Liver (tissue), 9 donors: Measurements from ENCODE around the gene HOPX. TPM values are rescaled to one million over a fixed set of nuclear protein-coding genes. Genes with fewer than 3 reads are reported as not detected.

Source experiments
- DNase-seq: peaks from one replicate; pipeline ENCODE4 v3.0.0-alpha.2; 2017; ENCODE audit warnings: low spot score
- H3K27ac ChIP-seq, 2 donors: one replicate each; pipeline ENCODE4 v1.7.0; 2013; ENCODE audit warnings: inconsistent platforms in 2 of 2, low read length in 2 of 2, control low read depth in 1 of 2, low read depth in 1 of 2, mild to moderate bottlenecking in 1 of 2
- H3K27me3 ChIP-seq, 4 donors: one replicate each; pipeline versions ENCODE4 v1.6.1 to v1.7.0; 2013; ENCODE audit warnings: low read length in 3 of 4, inconsistent platforms in 1 of 4, mild to moderate bottlenecking in 1 of 4, moderate library complexity in 1 of 4; ENCODE audit not compliant: control insufficient read depth in 4 of 4, insufficient read depth in 4 of 4
- H3K36me3 ChIP-seq, 4 donors: one replicate each; pipeline versions ENCODE4 v1.6.1 to v1.7.0; 2013; ENCODE audit warnings: low read length in 3 of 4, mild to moderate bottlenecking in 3 of 4, low read depth in 1 of 4, moderate library complexity in 1 of 4; ENCODE audit not compliant: control insufficient read depth in 4 of 4, insufficient read depth in 3 of 4
- H3K4me1 ChIP-seq, 4 donors: one replicate each; pipeline versions ENCODE4 v1.6.1 to v1.7.0; 2013; ENCODE audit warnings: low read length in 3 of 4, mild to moderate bottlenecking in 3 of 4, moderate library complexity in 1 of 4; ENCODE audit not compliant: control insufficient read depth in 4 of 4, insufficient read depth in 4 of 4
- H3K4me3 ChIP-seq, 3 donors: one replicate each; pipeline versions ENCODE4 v1.6.1 to v1.7.0; 2013; ENCODE audit warnings: low read length in 3 of 3, control low read depth in 1 of 3, low read depth in 1 of 3, mild to moderate bottlenecking in 1 of 3
- H3K9ac ChIP-seq, 2 donors: one replicate each; pipeline ENCODE4 v1.7.0; 2013; ENCODE audit warnings: low read length in 2 of 2, mild to moderate bottlenecking in 2 of 2, moderate library complexity in 2 of 2, control low read depth in 1 of 2, low read depth in 1 of 2
- H3K9me3 ChIP-seq, 4 donors: one replicate each; pipeline versions ENCODE4 v1.6.1 to v1.7.0; 2013; ENCODE audit warnings: low read length in 3 of 4; ENCODE audit not compliant: control insufficient read depth in 4 of 4
- EGR1 ChIP-seq, 2 donors: IDR thresholded peaks; 2 replicates each; pipeline ENCODE4 v1.6.1; 2016 to 2018; ENCODE audit warnings: antibody characterized with exemption in 2 of 2, low read depth in 2 of 2
- FOXA1 ChIP-seq: IDR thresholded peaks from 2 replicates; pipeline ENCODE4 v1.6.1; 2016; ENCODE audit warnings: antibody characterized with exemption
- FOXA2 ChIP-seq: IDR thresholded peaks from 2 replicates; pipeline ENCODE4 v1.6.1; 2016; ENCODE audit warnings: antibody characterized with exemption
- HNF4A ChIP-seq, 2 donors: conservative IDR thresholded peaks; 2 replicates each; pipeline ENCODE4 v1.6.1; 2016; ENCODE audit warnings: antibody characterized with exemption in 2 of 2, mild to moderate bottlenecking in 2 of 2
- HNF4G ChIP-seq: IDR thresholded peaks from 2 replicates; pipeline ENCODE4 v1.6.1; 2016; ENCODE audit warnings: antibody characterized with exemption
- RAD21 ChIP-seq, 2 donors: IDR thresholded peaks; 2 replicates each; pipeline ENCODE4 v1.6.1; 2016; ENCODE audit warnings: antibody characterized with exemption in 2 of 2, mild to moderate bottlenecking in 2 of 2
- RXRA ChIP-seq, 2 donors: IDR thresholded peaks; 2 replicates each; pipeline ENCODE4 v1.6.1; 2017 to 2018; ENCODE audit warnings: antibody characterized with exemption in 2 of 2, mild to moderate bottlenecking in 1 of 2
- SP1 ChIP-seq: IDR thresholded peaks from 2 replicates; pipeline ENCODE4 v1.6.1; 2018; ENCODE audit warnings: antibody characterized with exemption, mild to moderate bottlenecking
- WGBS: extraction: QIAGEN DNeasy Blood & Tissue Kit; methylation state at CpG from one replicate; pipeline ENCODE4 v1.1.7; 2013; 5-methylcytosine and 5-hydroxymethylcytosine counted together
- polyA plus RNA-seq, 2 donors: library from polyadenylated mRNA; stranded (reverse) in 1 of 2; unstranded in 1 of 2; fragments of 200-250 nt in 1 of 2; fragments of >200 nt in 1 of 2; fragmentation: Nextera tagmentation in 1 of 2; extraction: Ambion mirVana in 1 of 2; gene quantifications; one replicate each; pipeline versions ENCODE4 v1.2.1 to v1.2.3, GENCODE V29; 2013 to 2015
- total RNA-seq, 2 donors: library from RNA; depleted of rRNA; stranded (reverse); fragments of >200 nt; gene quantifications; one replicate each; pipeline ENCODE4 v1.2.3, GENCODE V29; 2014
- TF ChIP-seq, protein P1 (sequence below): IDR thresholded peaks from 2 replicates; pipeline ENCODE4 v1.6.1; 2016; ENCODE audit warnings: antibody characterized with exemption
- TF ChIP-seq, protein P2 (sequence below): fragments of 150-350 bp; IDR thresholded peaks from 2 replicates; pipeline ENCODE4 v1.5.1; 2017; ENCODE audit warnings: improper control_type of control experiment, low read depth, low read length; ENCODE audit not compliant: missing input control
- TF ChIP-seq, protein P3 (sequence below): IDR thresholded peaks from 2 replicates; pipeline ENCODE4 v1.6.1; 2016; ENCODE audit warnings: antibody characterized with exemption, mild to moderate bottlenecking
- TF ChIP-seq, protein P4 (sequence below): IDR thresholded peaks from 2 replicates; pipeline ENCODE4 v1.6.1; 2016; ENCODE audit warnings: antibody characterized with exemption
- donor health status: healthy.
- donor health status: healthy.
- donor health status: healthy.
- donor health status: healthy.
- donor health status: healthy.

HOPX gene
- total and polyA plus RNA-seq, 4 donors: 0.40 to 2.4 (median 0.63) TPM

DNA sequence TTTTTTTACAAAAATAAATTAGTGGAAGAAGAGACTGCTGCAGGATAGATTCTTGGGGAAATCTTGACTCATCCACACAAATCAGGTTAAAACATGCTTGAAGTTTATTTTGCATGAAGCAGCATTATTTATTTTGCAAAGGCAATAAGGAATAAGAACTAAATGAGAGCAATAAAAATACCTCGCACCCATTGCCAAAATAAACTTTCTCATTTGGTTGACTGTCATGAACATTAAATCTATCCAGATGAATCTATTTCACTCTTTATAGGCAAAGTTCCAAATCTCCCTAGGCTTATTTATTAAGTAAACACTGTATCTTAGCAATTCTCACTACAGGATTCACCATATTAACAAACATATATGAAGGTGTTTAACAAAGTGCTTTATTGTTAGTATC lies 58.9 kb downstream of the HOPX start (continued):
- no peak for TF ChIP-seq RAD21 (IDR thresholded peaks at IDR 0.05)
- TF ChIP-seq, protein P1, sequence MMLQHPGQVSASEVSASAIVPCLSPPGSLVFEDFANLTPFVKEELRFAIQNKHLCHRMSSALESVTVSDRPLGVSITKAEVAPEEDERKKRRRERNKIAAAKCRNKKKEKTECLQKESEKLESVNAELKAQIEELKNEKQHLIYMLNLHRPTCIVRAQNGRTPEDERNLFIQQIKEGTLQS: no peak

DNA sequence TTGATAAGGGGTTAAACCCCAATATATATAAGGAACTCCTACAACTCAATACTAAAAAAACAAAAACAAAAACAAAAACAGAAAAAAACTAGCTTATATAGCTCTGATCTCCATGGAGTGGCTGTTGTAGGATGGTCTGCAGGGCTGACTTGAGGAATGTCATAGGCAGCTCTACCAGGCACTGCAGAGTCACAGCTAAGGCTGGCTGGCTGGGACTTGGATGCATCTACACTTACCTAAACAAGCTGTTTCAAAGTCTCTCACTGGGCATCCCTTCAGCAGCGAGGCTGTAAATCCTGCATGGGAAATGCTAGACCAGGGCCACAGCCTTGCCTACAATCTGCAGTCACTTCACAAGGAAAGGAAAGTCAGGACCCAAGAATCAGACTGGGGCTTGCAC lies 61.3 kb downstream of the HOPX start:
- no peak overlapping the region for H3K27ac ChIP-seq
- no peaks in the 10 kb centered on the region for H3K36me3 ChIP-seq
- TF ChIP-seq, protein P2, sequence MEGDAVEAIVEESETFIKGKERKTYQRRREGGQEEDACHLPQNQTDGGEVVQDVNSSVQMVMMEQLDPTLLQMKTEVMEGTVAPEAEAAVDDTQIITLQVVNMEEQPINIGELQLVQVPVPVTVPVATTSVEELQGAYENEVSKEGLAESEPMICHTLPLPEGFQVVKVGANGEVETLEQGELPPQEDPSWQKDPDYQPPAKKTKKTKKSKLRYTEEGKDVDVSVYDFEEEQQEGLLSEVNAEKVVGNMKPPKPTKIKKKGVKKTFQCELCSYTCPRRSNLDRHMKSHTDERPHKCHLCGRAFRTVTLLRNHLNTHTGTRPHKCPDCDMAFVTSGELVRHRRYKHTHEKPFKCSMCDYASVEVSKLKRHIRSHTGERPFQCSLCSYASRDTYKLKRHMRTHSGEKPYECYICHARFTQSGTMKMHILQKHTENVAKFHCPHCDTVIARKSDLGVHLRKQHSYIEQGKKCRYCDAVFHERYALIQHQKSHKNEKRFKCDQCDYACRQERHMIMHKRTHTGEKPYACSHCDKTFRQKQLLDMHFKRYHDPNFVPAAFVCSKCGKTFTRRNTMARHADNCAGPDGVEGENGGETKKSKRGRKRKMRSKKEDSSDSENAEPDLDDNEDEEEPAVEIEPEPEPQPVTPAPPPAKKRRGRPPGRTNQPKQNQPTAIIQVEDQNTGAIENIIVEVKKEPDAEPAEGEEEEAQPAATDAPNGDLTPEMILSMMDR: no peak
- H3K4me1 ChIP-seq: no peaks in the 10 kb centered on the region
- 53% methylated on average over 1 of the region's 1 CpG for WGBS
- no peak for DNase-seq
- H3K4me3 ChIP-seq: no peak overlapping the region
- H3K27me3 ChIP-seq: peaks cover 0 to 4% (median 2%) of the 10 kb centered on the region in 4 donors
- H3K9ac ChIP-seq: no peak overlapping the region
- no peaks in the 10 kb centered on the region for H3K9me3 ChIP-seq

DNA sequence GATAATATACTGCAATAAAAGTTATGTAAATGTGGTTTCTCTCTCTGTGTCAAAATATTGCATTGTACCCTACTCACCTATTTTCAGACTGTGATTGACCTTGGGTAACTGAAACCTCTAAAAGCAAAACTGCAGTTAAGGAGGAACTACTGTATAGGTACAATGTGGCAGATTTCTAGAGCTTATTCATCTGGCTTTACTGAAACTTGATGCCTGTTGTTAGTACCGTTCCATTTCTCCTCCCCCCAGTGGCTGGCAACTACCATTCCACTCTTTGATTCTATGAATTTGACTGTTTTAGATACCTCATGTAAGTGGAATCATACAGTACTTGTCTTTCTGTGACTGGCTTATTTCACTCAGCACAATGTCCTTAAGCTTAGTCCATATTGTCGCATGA lies 61.9 kb downstream of the HOPX start:
- Histone ChIP-seq H3K27me3 (peaks cover 0 to 4% (median 2%) of the 10 kb centered on the region in 4 donors), H3K4me1 (no peaks in the 10 kb centered on the region), H3K9ac (no peak overlapping the region), H3K27ac (no peak overlapping the region), H3K9me3 (no peaks in the 10 kb centered on the region), H3K4me3 (no peak overlapping the region), H3K36me3 (no peaks in the 10 kb centered on the region)
- DNase-seq: no peak
- TF ChIP-seq, protein P3, sequence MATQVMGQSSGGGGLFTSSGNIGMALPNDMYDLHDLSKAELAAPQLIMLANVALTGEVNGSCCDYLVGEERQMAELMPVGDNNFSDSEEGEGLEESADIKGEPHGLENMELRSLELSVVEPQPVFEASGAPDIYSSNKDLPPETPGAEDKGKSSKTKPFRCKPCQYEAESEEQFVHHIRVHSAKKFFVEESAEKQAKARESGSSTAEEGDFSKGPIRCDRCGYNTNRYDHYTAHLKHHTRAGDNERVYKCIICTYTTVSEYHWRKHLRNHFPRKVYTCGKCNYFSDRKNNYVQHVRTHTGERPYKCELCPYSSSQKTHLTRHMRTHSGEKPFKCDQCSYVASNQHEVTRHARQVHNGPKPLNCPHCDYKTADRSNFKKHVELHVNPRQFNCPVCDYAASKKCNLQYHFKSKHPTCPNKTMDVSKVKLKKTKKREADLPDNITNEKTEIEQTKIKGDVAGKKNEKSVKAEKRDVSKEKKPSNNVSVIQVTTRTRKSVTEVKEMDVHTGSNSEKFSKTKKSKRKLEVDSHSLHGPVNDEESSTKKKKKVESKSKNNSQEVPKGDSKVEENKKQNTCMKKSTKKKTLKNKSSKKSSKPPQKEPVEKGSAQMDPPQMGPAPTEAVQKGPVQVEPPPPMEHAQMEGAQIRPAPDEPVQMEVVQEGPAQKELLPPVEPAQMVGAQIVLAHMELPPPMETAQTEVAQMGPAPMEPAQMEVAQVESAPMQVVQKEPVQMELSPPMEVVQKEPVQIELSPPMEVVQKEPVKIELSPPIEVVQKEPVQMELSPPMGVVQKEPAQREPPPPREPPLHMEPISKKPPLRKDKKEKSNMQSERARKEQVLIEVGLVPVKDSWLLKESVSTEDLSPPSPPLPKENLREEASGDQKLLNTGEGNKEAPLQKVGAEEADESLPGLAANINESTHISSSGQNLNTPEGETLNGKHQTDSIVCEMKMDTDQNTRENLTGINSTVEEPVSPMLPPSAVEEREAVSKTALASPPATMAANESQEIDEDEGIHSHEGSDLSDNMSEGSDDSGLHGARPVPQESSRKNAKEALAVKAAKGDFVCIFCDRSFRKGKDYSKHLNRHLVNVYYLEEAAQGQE: no peak
- TF ChIP-seq SP1 (no peak), EGR1 (IDR thresholded peaks at IDR 0.05; ENCODE audit: low read depth in 2 of 2) (no peak)
- 48% methylated on average over 2 of the region's 2 CpGs for WGBS

DNA sequence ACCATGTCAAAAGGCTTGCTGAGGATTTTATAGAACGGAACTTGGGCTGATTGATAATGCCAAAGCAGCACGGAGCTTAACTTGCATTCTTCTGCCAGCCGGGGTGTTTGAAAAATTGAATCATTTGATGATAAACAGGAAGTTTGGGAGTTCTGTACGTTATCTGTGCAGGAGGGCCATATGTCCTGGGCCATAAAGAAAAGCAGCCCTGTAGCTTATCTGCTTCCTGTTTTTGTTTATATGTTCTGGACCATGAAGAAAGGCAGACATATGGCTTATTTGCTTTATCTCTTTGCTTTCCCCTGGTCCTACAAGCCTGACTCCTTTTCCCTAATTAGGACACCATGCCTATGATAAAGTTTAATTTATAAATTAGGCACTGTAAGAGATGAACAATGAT lies 62.4 kb downstream of the HOPX start:
- H3K4me3 ChIP-seq: no peak overlapping the region
- no peaks in the 10 kb centered on the region for H3K4me1 ChIP-seq
- no peaks in the 10 kb centered on the region for H3K9me3 ChIP-seq
- no peak overlapping the region for H3K27ac ChIP-seq
- H3K27me3 ChIP-seq: peaks cover 0 to 4% (median 2%) of the 10 kb centered on the region in 4 donors
- no peak overlapping the region for H3K9ac ChIP-seq
- WGBS: 62% methylated on average over 4 of the region's 4 CpGs
- no peak for TF ChIP-seq FOXA1
- no peak for TF ChIP-seq SP1
- no peak for TF ChIP-seq HNF4G
- TF ChIP-seq RAD21 (IDR thresholded peaks at IDR 0.05): no peak
- no peak for TF ChIP-seq RXRA (IDR thresholded peaks at IDR 0.05)
- no peak for TF ChIP-seq FOXA2
- no peak for TF ChIP-seq HNF4A (conservative IDR thresholded peaks at IDR 0.05)
- TF ChIP-seq, protein P4, sequence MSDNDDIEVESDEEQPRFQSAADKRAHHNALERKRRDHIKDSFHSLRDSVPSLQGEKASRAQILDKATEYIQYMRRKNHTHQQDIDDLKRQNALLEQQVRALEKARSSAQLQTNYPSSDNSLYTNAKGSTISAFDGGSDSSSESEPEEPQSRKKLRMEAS: no peak
- no peak for TF ChIP-seq EGR1 (IDR thresholded peaks at IDR 0.05; ENCODE audit: low read depth in 2 of 2)
- DNase-seq: no peak
- H3K36me3 ChIP-seq: no peaks in the 10 kb centered on the region
